Measurements from ENCODE around the gene TBCK.
"Not testable (repeated sequence)": the region's sequence is repeated elsewhere in the genome, so short reads cannot be mapped to it uniquely, and the experiment has no call there.

TBCK gene

GRCh38 chr4:106238820-106239420, 77.1 kb downstream of the TBCK start:
- DNase-seq (ENCODE audit: low read depth in 1 of 2, low spot score in 1 of 2), result no peak

GRCh38 chr4:106231931-106232330, 84.1 kb downstream of the TBCK start:
- DNase-seq (ENCODE audit: low read depth in 1 of 2, low spot score in 1 of 2), result no peak

GRCh38 chr4:106222548-106222947, 93.5 kb downstream of the TBCK start:
- no peak for DNase-seq (ENCODE audit: low read depth in 1 of 2, low spot score in 1 of 2)

- DNase-seq (ENCODE audit: low read depth in 1 of 2, low spot score in 1 of 2), result not testable (repeated sequence)
Measured at GRCh38 chr4:106213291-106213690, 102.7 kb downstream of the TBCK start.

- DNase-seq (ENCODE audit: low read depth in 1 of 2, low spot score in 1 of 2), result no peak
Measured at GRCh38 chr4:106210021-106210420, 106.0 kb downstream of the TBCK start.

GRCh38 chr4:106208481-106209460, 107.2 kb downstream of the TBCK start:
- no peak for DNase-seq (ENCODE audit: low read depth in 1 of 2, low spot score in 1 of 2)

- DNase-seq (ENCODE audit: low read depth in 1 of 2, low spot score in 1 of 2), result no peak
Measured at GRCh38 chr4:106201373-106201772, 114.6 kb downstream of the TBCK start.

- DNase-seq (ENCODE audit: low read depth in 1 of 2, low spot score in 1 of 2), result no peak
Measured at GRCh38 chr4:106195435-106195950, 120.5 kb downstream of the TBCK start.

GRCh38 chr4:106194801-106195200, 121.2 kb downstream of the TBCK start:
- DNase-seq (ENCODE audit: low read depth in 1 of 2, low spot score in 1 of 2), result no peak

GRCh38 chr4:106192131-106192530, 123.9 kb downstream of the TBCK start:
- DNase-seq (ENCODE audit: low read depth in 1 of 2, low spot score in 1 of 2), result no peak

GRCh38 chr4:106186201-106186600, 129.8 kb downstream of the TBCK start:
- DNase-seq (ENCODE audit: low read depth in 1 of 2, low spot score in 1 of 2), result no peak

- DNase-seq (ENCODE audit: low read depth in 1 of 2, low spot score in 1 of 2), result no peak
Measured at GRCh38 chr4:106183551-106183950, 132.5 kb downstream of the TBCK start.

- DNase-seq (ENCODE audit: low read depth in 1 of 2, low spot score in 1 of 2), result no peak
Measured at GRCh38 chr4:106172861-106173260, 143.1 kb downstream of the TBCK start.

GRCh38 chr4:106165351-106166010, 150.5 kb downstream of the TBCK start:
- no peak for DNase-seq (ENCODE audit: low read depth in 1 of 2, low spot score in 1 of 2)

GRCh38 chr4:106162278-106162677, 153.7 kb downstream of the TBCK start:
- DNase-seq (ENCODE audit: low read depth in 1 of 2, low spot score in 1 of 2), result no peak

- no peak for DNase-seq (ENCODE audit: low read depth in 1 of 2, low spot score in 1 of 2)
Measured at GRCh38 chr4:106160560-106160959, 155.4 kb downstream of the TBCK start.

GRCh38 chr4:106149911-106150310, 166.1 kb downstream of the TBCK start:
- no peak for DNase-seq (ENCODE audit: low read depth in 1 of 2, low spot score in 1 of 2)

- no peak for DNase-seq (ENCODE audit: low read depth in 1 of 2, low spot score in 1 of 2)
Measured at GRCh38 chr4:106149026-106149425, 167.0 kb downstream of the TBCK start.

- DNase-seq (ENCODE audit: low read depth in 1 of 2, low spot score in 1 of 2), result no peak
Measured at GRCh38 chr4:106142616-106143127, 173.3 kb downstream of the TBCK start.

GRCh38 chr4:106140601-106141000, 175.4 kb downstream of the TBCK start:
- DNase-seq (ENCODE audit: low read depth in 1 of 2, low spot score in 1 of 2), result no peak

- DNase-seq (ENCODE audit: low read depth in 1 of 2, low spot score in 1 of 2), result no peak
Measured at GRCh38 chr4:106136777-106137331, 179.2 kb downstream of the TBCK start.

Measured in activated T-helper 1 cell treated with anti-CD3 and anti-CD28 coated beads, Interleukin-2, amount 50 U/mL, for 16 hours (primary cell).